Measurements from ENCODE around the gene ATXN7L1. TPM values are rescaled to one million over a fixed set of nuclear protein-coding genes. Genes with fewer than 3 reads are reported as not detected.

The ATXN7L1 gene
- total RNA-seq, 4 donors from 2014 or later = 8.0 to 14.1 (median 10.6) TPM

DNA sequence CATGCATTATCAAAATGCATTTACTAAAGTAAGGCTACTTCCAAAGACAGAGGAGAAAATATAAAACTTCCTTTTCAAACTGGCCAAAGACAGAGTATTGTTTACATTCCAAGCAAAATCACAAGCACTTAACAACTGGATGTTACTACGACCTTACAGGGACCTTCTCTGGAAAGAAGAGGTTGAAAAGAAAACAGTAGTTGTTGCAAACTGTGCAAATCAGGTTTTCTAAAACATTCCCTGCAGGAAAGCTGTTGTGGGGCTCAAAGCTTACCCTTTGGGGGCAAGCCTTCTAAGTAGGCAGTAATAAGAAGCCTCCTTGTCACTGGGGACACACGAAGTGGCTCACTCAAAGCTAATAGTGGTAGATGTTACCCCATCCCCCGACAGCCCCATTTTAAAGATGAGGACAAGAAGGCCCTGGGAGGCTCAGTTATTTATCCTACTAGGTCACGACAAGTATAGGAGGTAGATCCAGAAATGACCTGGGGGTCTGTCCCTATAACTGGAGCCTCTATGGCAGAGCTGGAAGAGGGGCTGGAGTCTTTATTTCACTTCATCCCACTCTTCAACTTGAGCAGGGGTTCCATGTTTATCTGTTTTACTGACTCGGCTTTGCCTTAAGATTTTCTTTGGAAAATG is 46.6 kb downstream of the ATXN7L1 start:
- Histone ChIP-seq H3K36me3 (no peaks in the 10 kb centered on the region), H3K4me1 (peaks cover 0 to 38% (median 12%) of the 10 kb centered on the region in 3 donors), H3K27me3 (no peaks in the 10 kb centered on the region), H3K4me3 (no peak overlapping the region), H3K9me3 (no peaks in the 10 kb centered on the region), H3K27ac (peak overlapping the region; percentile 15 to 50 (median 40))
- TF ChIP-seq POLR2A (IDR thresholded peaks at IDR 0.05) = no peak
- TF ChIP-seq, protein P1, sequence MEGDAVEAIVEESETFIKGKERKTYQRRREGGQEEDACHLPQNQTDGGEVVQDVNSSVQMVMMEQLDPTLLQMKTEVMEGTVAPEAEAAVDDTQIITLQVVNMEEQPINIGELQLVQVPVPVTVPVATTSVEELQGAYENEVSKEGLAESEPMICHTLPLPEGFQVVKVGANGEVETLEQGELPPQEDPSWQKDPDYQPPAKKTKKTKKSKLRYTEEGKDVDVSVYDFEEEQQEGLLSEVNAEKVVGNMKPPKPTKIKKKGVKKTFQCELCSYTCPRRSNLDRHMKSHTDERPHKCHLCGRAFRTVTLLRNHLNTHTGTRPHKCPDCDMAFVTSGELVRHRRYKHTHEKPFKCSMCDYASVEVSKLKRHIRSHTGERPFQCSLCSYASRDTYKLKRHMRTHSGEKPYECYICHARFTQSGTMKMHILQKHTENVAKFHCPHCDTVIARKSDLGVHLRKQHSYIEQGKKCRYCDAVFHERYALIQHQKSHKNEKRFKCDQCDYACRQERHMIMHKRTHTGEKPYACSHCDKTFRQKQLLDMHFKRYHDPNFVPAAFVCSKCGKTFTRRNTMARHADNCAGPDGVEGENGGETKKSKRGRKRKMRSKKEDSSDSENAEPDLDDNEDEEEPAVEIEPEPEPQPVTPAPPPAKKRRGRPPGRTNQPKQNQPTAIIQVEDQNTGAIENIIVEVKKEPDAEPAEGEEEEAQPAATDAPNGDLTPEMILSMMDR (IDR thresholded peaks at IDR 0.05) = no peak
- 73 to 77% methylated on average over 5 of the region's 5 CpGs for WGBS, 2 donors
- DNase-seq = no peak
- intact Hi-C loops (cut with DNase I) = no loop called here

DNA sequence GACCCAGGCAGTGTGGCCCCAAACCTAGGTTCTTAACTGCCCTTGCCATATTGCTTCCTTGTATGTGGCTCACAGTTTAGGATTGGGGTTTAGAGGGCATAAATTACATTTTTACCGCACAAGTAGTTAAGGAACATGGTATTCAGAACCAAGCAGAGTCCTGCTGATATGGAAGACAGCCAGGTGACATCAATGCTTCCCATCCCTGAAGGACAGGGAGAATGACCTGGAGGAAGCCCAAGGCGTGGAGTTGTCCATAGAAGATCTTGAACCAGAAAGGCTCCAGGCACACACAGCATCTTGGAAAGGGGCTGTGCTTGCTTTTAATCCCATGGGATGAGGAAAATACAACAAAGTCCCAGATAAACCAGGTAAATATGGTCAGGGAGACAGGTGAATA is 48.3 kb downstream of the ATXN7L1 start:
- Histone ChIP-seq H3K4me3 (no peak overlapping the region), H3K27ac (no peak overlapping the region), H3K9me3 (no peaks in the 10 kb centered on the region), H3K4me1 (peaks cover 0 to 38% (median 12%) of the 10 kb centered on the region in 3 donors), H3K36me3 (no peaks in the 10 kb centered on the region), H3K27me3 (no peaks in the 10 kb centered on the region)
- TF ChIP-seq, protein P1 (IDR thresholded peaks at IDR 0.05) = no peak
- no peak for TF ChIP-seq POLR2A (IDR thresholded peaks at IDR 0.05)
- WGBS, 2 donors = 92 to 95% methylated on average over 2 of the region's 2 CpGs
- no peak for DNase-seq
- intact Hi-C loops (cut with DNase I) = no loop called here

- Histone ChIP-seq H3K27ac (no peak overlapping the region), H3K4me3 (no peak overlapping the region), H3K36me3 (no peaks in the 10 kb centered on the region), H3K27me3 (no peaks in the 10 kb centered on the region), H3K4me1 (peaks cover 0 to 38% (median 12%) of the 10 kb centered on the region in 3 donors), H3K9me3 (no peaks in the 10 kb centered on the region)
- TF ChIP-seq POLR2A (IDR thresholded peaks at IDR 0.05) = no peak
- TF ChIP-seq, protein P1 (IDR thresholded peaks at IDR 0.05) = no peak
- DNase-seq = no peak
- 91 to 94% methylated on average over 7 of the region's 7 CpGs for WGBS, 2 donors
- intact Hi-C loops (cut with DNase I) = no loop called here
Observed at GRCh38 chr7:105827151-105827875, 49.1 kb downstream of the ATXN7L1 start.

DNA sequence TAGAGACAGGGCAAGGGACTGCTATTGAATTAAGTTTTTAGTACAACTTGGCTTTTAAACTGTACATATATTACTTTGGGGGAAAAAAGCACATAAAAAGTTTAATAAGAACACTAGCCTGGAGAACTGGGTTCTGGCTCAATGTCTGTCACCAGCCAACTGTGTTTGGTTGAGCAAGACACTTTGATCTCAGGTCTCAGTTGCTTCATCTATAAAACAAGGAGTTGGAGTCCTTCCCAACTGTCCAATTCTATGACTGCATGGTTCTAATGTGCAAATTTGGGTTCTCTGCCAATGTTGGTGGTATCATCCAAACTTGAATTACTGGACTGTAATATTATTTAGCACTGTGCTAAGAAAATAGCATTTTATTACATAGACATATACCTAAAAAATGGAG is 50.3 kb downstream of the ATXN7L1 start:
- H3K27ac ChIP-seq = no peak overlapping the region
- TF ChIP-seq POLR2A (IDR thresholded peaks at IDR 0.05) = no peak
- TF ChIP-seq, protein P1 (IDR thresholded peaks at IDR 0.05) = no peak
- no peaks in the 10 kb centered on the region for H3K36me3 ChIP-seq
- no peaks in the 10 kb centered on the region for H3K27me3 ChIP-seq
- H3K4me3 ChIP-seq = no peak overlapping the region
- DNase-seq = no peak
- peaks cover 0 to 39% (median 11%) of the 10 kb centered on the region in 3 donors for H3K4me1 ChIP-seq
- no peaks in the 10 kb centered on the region for H3K9me3 ChIP-seq
- intact Hi-C loops (cut with DNase I) = no loop called here

GRCh38 chr7:105825371-105825770 is 51.0 kb downstream of the ATXN7L1 start:
- peaks cover 0 to 6% (median 0%) of the 10 kb centered on the region in 3 donors for H3K36me3 ChIP-seq
- no peaks in the 10 kb centered on the region for H3K27me3 ChIP-seq
- 59 to 75% methylated on average over 1 of the region's 1 CpG for WGBS, 2 donors
- H3K4me1 ChIP-seq = peaks cover 0 to 31% (median 3%) of the 10 kb centered on the region in 3 donors
- DNase-seq = no peak
- no peak overlapping the region for H3K27ac ChIP-seq
- no peaks in the 10 kb centered on the region for H3K9me3 ChIP-seq
- TF ChIP-seq, protein P1 (IDR thresholded peaks at IDR 0.05) = no peak
- no peak for TF ChIP-seq POLR2A (IDR thresholded peaks at IDR 0.05)
- intact Hi-C loops (cut with DNase I) = no loop called here
- H3K4me3 ChIP-seq = no peak overlapping the region

Measured in esophagus squamous epithelium (tissue), 5 donors.